GM10248 (cell line): ENCODE results near the gene DDX41.
A peak's percentile ranks its signal among the peaks of the same experiment; 100 is the strongest.

Experiments
- CTCF ChIA-PET: fragments of 300-600 bp; sonication (Branson Sonifier 250); formaldehyde crosslinking; extraction: SDS; loops from one replicate; lab custom pipeline; 2021; ENCODE audit warnings: antibody characterized with exemption; lab: Yijun Ruan, JAX
- POLR2A ChIA-PET: fragments of 350-650 bp; sonication (Branson Sonifier 250); formaldehyde crosslinking; extraction: SDS; loops from one replicate; lab custom pipeline; 2020; ENCODE audit warnings: antibody characterized with exemption; lab: Yijun Ruan, JAX
- DNase-seq: peaks from one replicate; pipeline ENCODE4 v3.0.0; 2012; ENCODE audit errors: extremely low spot score
- TF ChIP-seq, protein P1 (sequence below): IDR thresholded peaks from 2 replicates; pipeline ENCODE4 v1.5.1; 2012; ENCODE audit warnings: mild to moderate bottlenecking, low read depth; ENCODE audit errors: extremely low read depth, missing control alignments, control extremely low read depth

Gene DDX41

DNA sequence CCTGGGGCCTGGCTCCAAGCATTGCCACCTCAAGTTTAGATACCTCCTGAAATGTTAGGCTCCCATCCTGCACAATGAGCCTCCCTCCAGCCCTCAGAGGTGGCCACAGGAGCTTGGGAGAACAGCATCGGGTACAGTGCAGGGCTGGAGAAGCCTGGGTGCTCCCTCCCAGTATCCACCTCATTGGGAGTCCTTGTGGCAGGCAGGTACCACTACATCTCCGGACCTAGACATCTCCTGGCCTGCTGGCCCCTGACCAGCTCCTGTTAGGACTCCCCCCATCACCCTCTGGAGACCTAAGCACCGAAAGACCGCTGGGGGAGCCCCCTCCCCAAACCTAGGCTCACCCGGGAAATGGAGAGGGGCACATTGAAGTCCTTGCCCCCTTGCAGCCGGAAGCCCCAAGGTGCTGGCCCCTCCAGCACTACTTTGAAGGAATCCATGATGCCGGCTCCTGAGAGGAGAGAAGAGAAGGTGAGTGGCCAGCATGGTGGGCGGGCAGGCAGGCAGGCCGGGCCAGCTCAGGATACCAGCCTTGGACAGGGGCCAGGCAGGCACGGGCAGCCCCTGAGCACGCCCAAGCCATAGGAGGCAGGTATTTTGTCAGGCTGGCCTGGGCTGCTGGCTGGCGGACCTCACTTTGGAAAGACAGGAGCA lies 20.6 kb downstream of the DDX41 start:
- CTCF ChIA-PET = interaction anchor here (1.1 to 11.1 kb wide), 8 partner anchors 9 to 106 kb away, joined by 3 to 87 read pairs (median 11); partner anchors contain the start of gene DOK3

GRCh38 chr5:177495243-177496060 lies 21.3 kb downstream of the DDX41 start:
- TF ChIP-seq, protein P1, sequence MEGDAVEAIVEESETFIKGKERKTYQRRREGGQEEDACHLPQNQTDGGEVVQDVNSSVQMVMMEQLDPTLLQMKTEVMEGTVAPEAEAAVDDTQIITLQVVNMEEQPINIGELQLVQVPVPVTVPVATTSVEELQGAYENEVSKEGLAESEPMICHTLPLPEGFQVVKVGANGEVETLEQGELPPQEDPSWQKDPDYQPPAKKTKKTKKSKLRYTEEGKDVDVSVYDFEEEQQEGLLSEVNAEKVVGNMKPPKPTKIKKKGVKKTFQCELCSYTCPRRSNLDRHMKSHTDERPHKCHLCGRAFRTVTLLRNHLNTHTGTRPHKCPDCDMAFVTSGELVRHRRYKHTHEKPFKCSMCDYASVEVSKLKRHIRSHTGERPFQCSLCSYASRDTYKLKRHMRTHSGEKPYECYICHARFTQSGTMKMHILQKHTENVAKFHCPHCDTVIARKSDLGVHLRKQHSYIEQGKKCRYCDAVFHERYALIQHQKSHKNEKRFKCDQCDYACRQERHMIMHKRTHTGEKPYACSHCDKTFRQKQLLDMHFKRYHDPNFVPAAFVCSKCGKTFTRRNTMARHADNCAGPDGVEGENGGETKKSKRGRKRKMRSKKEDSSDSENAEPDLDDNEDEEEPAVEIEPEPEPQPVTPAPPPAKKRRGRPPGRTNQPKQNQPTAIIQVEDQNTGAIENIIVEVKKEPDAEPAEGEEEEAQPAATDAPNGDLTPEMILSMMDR = no peak
- DNase-seq = peak; percentile 55
- ChIA-PET CTCF (interaction anchor here (0.6 to 11.1 kb wide), 12 partner anchors 9 to 186 kb away, joined by 3 to 87 read pairs (median 6); partner anchors contain the start of gene DOK3), POLR2A (interaction anchor here (0.6 to 2.4 kb wide), 2 partner anchors 13 to 14 kb away, joined by 5 to 17 read pairs; partner anchors contain the start of gene DOK3)

More for the DNA sequence above, 20.6 kb downstream of the DDX41 start:
- peak; percentile 37 for DNase-seq
- POLR2A ChIA-PET = interaction anchor here (2.4 kb wide), 1 partner anchor 13 kb away, joined by 17 read pairs; the partner anchor contains the start of gene DOK3
- TF ChIP-seq, protein P1 = no peak

GRCh38 chr5:177494346-177495195 lies 22.2 kb downstream of the DDX41 start:
- peak; percentile 67 for DNase-seq
- POLR2A ChIA-PET = interaction anchor here (0.6 kb wide), 1 partner anchor 12 kb away, joined by 5 read pairs; no protein-coding TSS in a partner anchor
- CTCF ChIA-PET = interaction anchor here (1.1 to 11.1 kb wide), 12 partner anchors 7 to 185 kb away, joined by 3 to 87 read pairs (median 8); no protein-coding TSS in a partner anchor
- TF ChIP-seq, protein P1 = peak; percentile 20

- DNase-seq = no peak
- POLR2A ChIA-PET = interaction anchor here (0.7 kb wide), 1 partner anchor 98 kb away, joined by 8 read pairs; the partner anchor contains the start of gene TMED9
- TF ChIP-seq, protein P1 = no peak
- CTCF ChIA-PET = interaction anchor here (1.1 to 11.1 kb wide), 11 partner anchors 8 to 184 kb away, joined by 4 to 87 read pairs (median 11); no protein-coding TSS in a partner anchor
Observed at GRCh38 chr5:177493795-177494345, 22.9 kb downstream of the DDX41 start.

DNA sequence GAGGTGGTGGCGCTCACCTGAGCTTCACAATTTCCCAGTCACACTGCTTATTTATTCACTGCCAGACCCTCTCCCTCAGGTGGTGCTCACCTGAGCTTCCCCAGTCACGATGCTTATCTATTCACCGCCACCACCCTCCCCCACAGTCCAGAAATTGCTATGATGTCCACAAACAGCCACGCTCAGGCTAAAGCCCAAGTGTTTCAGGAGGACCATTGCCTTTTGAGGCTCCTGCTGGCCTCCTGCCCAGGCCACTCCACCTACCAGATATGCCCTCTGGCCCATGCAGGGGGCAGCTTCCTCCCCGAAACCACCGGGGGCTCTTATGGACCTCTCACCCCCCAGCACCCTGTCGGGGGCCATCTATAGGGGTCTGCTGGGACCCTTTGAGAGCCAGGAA lies 23.9 kb downstream of the DDX41 start:
- POLR2A ChIA-PET = no interaction called here

More for the DNA sequence above, 23.9 kb downstream of the DDX41 start:
- TF ChIP-seq, protein P1 = no peak
- no peak for DNase-seq
- CTCF ChIA-PET = interaction anchor here (0.7 to 11.1 kb wide), 12 partner anchors 9 to 183 kb away, joined by 3 to 87 read pairs (median 6); partner anchors contain the start of gene GRK6
